ENCODE data around the gene WDR7. TPM values are rescaled to one million over a fixed set of nuclear protein-coding genes. Genes with fewer than 3 reads are reported as not detected.

The WDR7 gene
- total RNA-seq, 4 donors from 2014 or later: 19.3 to 51.4 (median 28.8) TPM

GRCh38 chr18:56953428-56954198, 302.5 kb downstream of the WDR7 start:
- H3K9me3 ChIP-seq: no peaks in the 10 kb centered on the region
- no peak overlapping the region for H3K4me3 ChIP-seq
- H3K27me3 ChIP-seq: no peaks in the 10 kb centered on the region
- WGBS, 2 donors (ENCODE audit: low coverage in 1 of 2): 86 to 94% methylated on average over 3 of the region's 3 CpGs
- ATAC-seq: no peak
- no peak overlapping the region for H3K27ac ChIP-seq
- TF ChIP-seq EP300 (IDR thresholded peaks at IDR 0.05) (no peak), POLR2AphosphoS5 (IDR thresholded peaks at IDR 0.05) (no peak), POLR2A (IDR thresholded peaks at IDR 0.05) (no peak)
- TF ChIP-seq, protein P1, sequence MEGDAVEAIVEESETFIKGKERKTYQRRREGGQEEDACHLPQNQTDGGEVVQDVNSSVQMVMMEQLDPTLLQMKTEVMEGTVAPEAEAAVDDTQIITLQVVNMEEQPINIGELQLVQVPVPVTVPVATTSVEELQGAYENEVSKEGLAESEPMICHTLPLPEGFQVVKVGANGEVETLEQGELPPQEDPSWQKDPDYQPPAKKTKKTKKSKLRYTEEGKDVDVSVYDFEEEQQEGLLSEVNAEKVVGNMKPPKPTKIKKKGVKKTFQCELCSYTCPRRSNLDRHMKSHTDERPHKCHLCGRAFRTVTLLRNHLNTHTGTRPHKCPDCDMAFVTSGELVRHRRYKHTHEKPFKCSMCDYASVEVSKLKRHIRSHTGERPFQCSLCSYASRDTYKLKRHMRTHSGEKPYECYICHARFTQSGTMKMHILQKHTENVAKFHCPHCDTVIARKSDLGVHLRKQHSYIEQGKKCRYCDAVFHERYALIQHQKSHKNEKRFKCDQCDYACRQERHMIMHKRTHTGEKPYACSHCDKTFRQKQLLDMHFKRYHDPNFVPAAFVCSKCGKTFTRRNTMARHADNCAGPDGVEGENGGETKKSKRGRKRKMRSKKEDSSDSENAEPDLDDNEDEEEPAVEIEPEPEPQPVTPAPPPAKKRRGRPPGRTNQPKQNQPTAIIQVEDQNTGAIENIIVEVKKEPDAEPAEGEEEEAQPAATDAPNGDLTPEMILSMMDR (IDR thresholded peaks at IDR 0.05): no peak
- H3K4me1 ChIP-seq: peaks cover 0 to 15% (median 0%) of the 10 kb centered on the region in 3 donors
- peaks cover 0 to 8% of the 10 kb centered on the region in 2 donors for H3K36me3 ChIP-seq

DNA sequence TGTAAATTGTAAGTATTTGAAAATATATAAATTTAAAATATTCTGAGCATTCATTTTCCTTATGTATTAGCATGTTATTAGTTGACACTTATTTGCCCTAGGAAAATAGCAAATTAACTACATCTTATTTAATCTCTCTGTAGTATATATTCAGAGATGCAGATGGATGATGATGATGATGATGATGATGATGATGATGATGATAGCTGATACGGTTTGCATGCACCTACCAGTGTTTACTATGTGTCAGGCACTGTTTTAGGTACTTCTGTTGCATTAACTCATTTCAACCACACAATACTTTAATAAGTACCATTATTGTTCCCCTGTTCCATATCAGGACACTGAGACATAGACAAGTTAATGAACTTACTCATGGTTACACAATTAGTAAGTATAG, 304.3 kb downstream of the WDR7 start:
- ATAC-seq: no peak
- Histone ChIP-seq H3K9me3 (no peaks in the 10 kb centered on the region), H3K27me3 (no peaks in the 10 kb centered on the region), H3K4me3 (no peak overlapping the region), H3K36me3 (peaks cover 0 to 14% of the 10 kb centered on the region in 2 donors), H3K27ac (no peak overlapping the region), H3K4me1 (peaks cover 0 to 2% (median 0%) of the 10 kb centered on the region in 3 donors)
- 89 to 100% methylated on average over 1 of the region's 1 CpG for WGBS, 2 donors (ENCODE audit: low coverage in 1 of 2)
- TF ChIP-seq EP300 (IDR thresholded peaks at IDR 0.05) (no peak), POLR2A (IDR thresholded peaks at IDR 0.05) (no peak), POLR2AphosphoS5 (IDR thresholded peaks at IDR 0.05) (no peak)
- TF ChIP-seq, protein P1 (IDR thresholded peaks at IDR 0.05): no peak

GRCh38 chr18:56959120-56959519, 308.0 kb downstream of the WDR7 start:
- Histone ChIP-seq H3K27me3 (no peaks in the 10 kb centered on the region), H3K36me3 (peaks cover 0 to 14% of the 10 kb centered on the region in 2 donors), H3K27ac (no peak overlapping the region), H3K4me3 (no peak overlapping the region), H3K4me1 (no peaks in the 10 kb centered on the region), H3K9me3 (no peaks in the 10 kb centered on the region)
- ATAC-seq: no peak
- no peak for TF ChIP-seq POLR2A (IDR thresholded peaks at IDR 0.05)
- TF ChIP-seq POLR2AphosphoS5 (IDR thresholded peaks at IDR 0.05): no peak
- TF ChIP-seq, protein P1 (IDR thresholded peaks at IDR 0.05): no peak
- TF ChIP-seq EP300 (IDR thresholded peaks at IDR 0.05): no peak
- WGBS, 2 donors (ENCODE audit: low coverage in 1 of 2): 87 to 100% methylated on average over 3 of the region's 3 CpGs

GRCh38 chr18:56962322-56962721, 311.2 kb downstream of the WDR7 start:
- peaks cover 0 to 6% of the 10 kb centered on the region in 2 donors for H3K36me3 ChIP-seq
- H3K27me3 ChIP-seq: no peaks in the 10 kb centered on the region
- TF ChIP-seq, protein P1 (IDR thresholded peaks at IDR 0.05): no peak
- TF ChIP-seq EP300 (IDR thresholded peaks at IDR 0.05): no peak
- TF ChIP-seq POLR2AphosphoS5 (IDR thresholded peaks at IDR 0.05): no peak
- TF ChIP-seq POLR2A (IDR thresholded peaks at IDR 0.05): no peak
- no peak overlapping the region for H3K27ac ChIP-seq
- no peaks in the 10 kb centered on the region for H3K4me1 ChIP-seq
- WGBS, 2 donors (ENCODE audit: low coverage in 1 of 2): 89% methylated on average over 5 to 7 of the region's 7 CpGs
- ATAC-seq: no peak
- H3K9me3 ChIP-seq: no peaks in the 10 kb centered on the region
- no peak overlapping the region for H3K4me3 ChIP-seq

DNA sequence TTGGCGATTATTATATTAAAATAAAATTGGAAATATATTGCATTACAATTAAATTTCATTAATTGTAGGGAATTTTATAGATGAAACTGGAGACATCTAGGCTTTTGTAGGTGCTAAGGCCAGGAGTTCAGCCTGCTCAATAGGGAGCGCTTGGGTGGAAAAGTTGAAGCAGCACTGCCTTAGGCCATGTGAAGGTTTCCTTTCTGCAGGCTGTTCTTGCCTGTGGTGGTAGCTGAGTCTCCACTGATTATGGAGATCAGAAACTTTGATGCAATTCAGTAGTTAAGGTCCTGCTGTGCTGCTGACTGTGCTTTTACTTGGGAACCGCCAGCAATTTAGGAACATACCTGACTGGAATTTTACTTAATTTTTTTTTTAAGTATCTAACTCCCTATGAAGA, 315.9 kb downstream of the WDR7 start:
- TF ChIP-seq POLR2AphosphoS5 (IDR thresholded peaks at IDR 0.05) (no peak), EP300 (IDR thresholded peaks at IDR 0.05) (no peak)
- TF ChIP-seq, protein P1 (IDR thresholded peaks at IDR 0.05): no peak
- H3K27ac ChIP-seq: no peak overlapping the region
- WGBS, 2 donors (ENCODE audit: low coverage in 1 of 2): 94 to 95% methylated on average over 3 of the region's 3 CpGs

More for the DNA sequence above, 315.9 kb downstream of the WDR7 start:
- Histone ChIP-seq H3K9me3 (no peaks in the 10 kb centered on the region), H3K27me3 (no peaks in the 10 kb centered on the region), H3K36me3 (no peaks in the 10 kb centered on the region), H3K4me3 (no peak overlapping the region), H3K4me1 (no peaks in the 10 kb centered on the region)
- ATAC-seq: no peak

Measured in gastroesophageal sphincter (tissue), 4 donors.